ENCODE data around the gene TMEM141.
"Not testable (repeated sequence)": the region's sequence is repeated elsewhere in the genome, so short reads cannot be mapped to it uniquely, and the experiment has no call there.

The TMEM141 gene

DNA sequence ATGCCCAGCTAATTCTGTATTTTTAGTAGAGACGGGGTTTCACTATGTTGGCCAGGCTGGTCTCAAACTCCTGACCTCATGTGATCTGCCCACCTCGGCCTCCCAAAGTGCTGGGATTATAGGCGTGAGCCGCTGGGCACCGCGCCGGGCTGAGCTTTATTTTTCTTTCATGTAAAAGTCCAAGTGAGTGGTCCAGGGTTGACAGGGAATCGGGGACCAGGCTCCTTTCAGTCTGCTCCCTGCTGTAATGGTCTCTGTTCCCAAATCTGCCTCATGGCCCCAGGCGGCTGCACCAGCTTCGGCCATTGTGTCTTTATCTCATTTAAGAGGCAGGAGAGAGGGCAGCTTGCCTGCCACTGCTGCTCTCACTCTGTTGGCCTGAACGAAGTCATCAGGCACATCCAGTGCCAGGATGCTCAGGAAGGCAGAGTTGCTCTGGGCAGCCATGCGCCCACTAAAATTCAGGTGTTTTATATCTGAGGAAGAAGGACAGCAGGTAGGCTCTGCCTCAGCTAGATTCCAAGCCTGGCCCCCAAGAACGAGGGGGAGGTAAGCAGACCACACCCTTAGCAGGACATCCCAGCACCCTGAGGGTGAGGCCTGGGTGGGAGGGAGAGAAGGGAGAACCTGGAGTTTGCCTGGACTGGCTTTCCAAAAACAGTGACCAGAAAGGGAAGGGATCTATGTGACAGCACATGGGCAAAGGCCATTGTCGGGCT lies 3.3 kb downstream of the TMEM141 start:
- peaks cover 20% of the 10 kb centered on the region for H4K20me1 ChIP-seq (ENCODE audit: insufficient read depth, low read length)
- H3K27me3 ChIP-seq (ENCODE audit: insufficient read depth, low read length, poor library complexity) = peaks cover 8% of the 10 kb centered on the region
- no peak overlapping the region for H3K4me2 ChIP-seq (ENCODE audit: insufficient read depth, low read length)
- no peaks in the 10 kb centered on the region for H3K9me3 ChIP-seq (ENCODE audit: insufficient read depth, low read length, severe bottlenecking)
- peaks cover 8% of the 10 kb centered on the region; the same call in 1 of the 2 replicates for H3K36me3 ChIP-seq (ENCODE audit: insufficient read depth, low read length)
- ATAC-seq (ENCODE audit: insufficient read depth, low read depth) = no peak
- H3K4me3 ChIP-seq (ENCODE audit: low read depth in 1 of 2, low read length in 2 of 2) = no peak overlapping the region
- DNase-seq = no peak
- no peak overlapping the region for H2AFZ ChIP-seq (ENCODE audit: low read depth, low read length)
- TF ChIP-seq, protein P1, sequence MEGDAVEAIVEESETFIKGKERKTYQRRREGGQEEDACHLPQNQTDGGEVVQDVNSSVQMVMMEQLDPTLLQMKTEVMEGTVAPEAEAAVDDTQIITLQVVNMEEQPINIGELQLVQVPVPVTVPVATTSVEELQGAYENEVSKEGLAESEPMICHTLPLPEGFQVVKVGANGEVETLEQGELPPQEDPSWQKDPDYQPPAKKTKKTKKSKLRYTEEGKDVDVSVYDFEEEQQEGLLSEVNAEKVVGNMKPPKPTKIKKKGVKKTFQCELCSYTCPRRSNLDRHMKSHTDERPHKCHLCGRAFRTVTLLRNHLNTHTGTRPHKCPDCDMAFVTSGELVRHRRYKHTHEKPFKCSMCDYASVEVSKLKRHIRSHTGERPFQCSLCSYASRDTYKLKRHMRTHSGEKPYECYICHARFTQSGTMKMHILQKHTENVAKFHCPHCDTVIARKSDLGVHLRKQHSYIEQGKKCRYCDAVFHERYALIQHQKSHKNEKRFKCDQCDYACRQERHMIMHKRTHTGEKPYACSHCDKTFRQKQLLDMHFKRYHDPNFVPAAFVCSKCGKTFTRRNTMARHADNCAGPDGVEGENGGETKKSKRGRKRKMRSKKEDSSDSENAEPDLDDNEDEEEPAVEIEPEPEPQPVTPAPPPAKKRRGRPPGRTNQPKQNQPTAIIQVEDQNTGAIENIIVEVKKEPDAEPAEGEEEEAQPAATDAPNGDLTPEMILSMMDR (IDR thresholded peaks at IDR 0.05; ENCODE audit: borderline replicate concordance, extremely low read depth, low read length, poor library complexity, severe bottlenecking) = no peak
- no peak for TF ChIP-seq EZH2 (IDR thresholded peaks at IDR 0.05; ENCODE audit: borderline replicate concordance, low read depth, low read length, severe bottlenecking)
- H3K4me1 ChIP-seq (ENCODE audit: insufficient read depth, low read length) = peaks cover 33% of the 10 kb centered on the region
- no peak overlapping the region for H3K27ac ChIP-seq (ENCODE audit: low read length)
- H3K79me2 ChIP-seq (ENCODE audit: insufficient read depth, low read length) = peaks cover 4% of the 10 kb centered on the region; the same call in 1 of the 2 replicates
- H3K9ac ChIP-seq (ENCODE audit: low read depth, low read length) = no peak overlapping the region

GRCh38 chr9:136795000-136795348 lies 3.8 kb downstream of the TMEM141 start:
- ATAC-seq (ENCODE audit: insufficient read depth, low read depth) (no peak), DNase-seq (no peak)
- Histone ChIP-seq H3K9ac (ENCODE audit: low read depth, low read length) (no peak overlapping the region), H2AFZ (ENCODE audit: low read depth, low read length) (no peak overlapping the region), H3K27ac (ENCODE audit: low read length) (no peak overlapping the region), H3K27me3 (ENCODE audit: insufficient read depth, low read length, poor library complexity) (peaks cover 13% of the 10 kb centered on the region), H3K4me2 (ENCODE audit: insufficient read depth, low read length) (no peak overlapping the region), H3K4me1 (ENCODE audit: insufficient read depth, low read length) (peaks cover 37% of the 10 kb centered on the region), H3K9me3 (ENCODE audit: insufficient read depth, low read length, severe bottlenecking) (no peaks in the 10 kb centered on the region), H3K4me3 (ENCODE audit: low read depth in 1 of 2, low read length in 2 of 2) (no peak overlapping the region), H3K79me2 (ENCODE audit: insufficient read depth, low read length) (peaks cover 4% of the 10 kb centered on the region; the same call in 1 of the 2 replicates), H3K36me3 (ENCODE audit: insufficient read depth, low read length) (peaks cover 8% of the 10 kb centered on the region; the same call in 1 of the 2 replicates), H4K20me1 (ENCODE audit: insufficient read depth, low read length) (peaks cover 23% of the 10 kb centered on the region)
- TF ChIP-seq EZH2 (IDR thresholded peaks at IDR 0.05; ENCODE audit: borderline replicate concordance, low read depth, low read length, severe bottlenecking) = no peak
- TF ChIP-seq, protein P1 (IDR thresholded peaks at IDR 0.05; ENCODE audit: borderline replicate concordance, extremely low read depth, low read length, poor library complexity, severe bottlenecking) = no peak

GRCh38 chr9:136796238-136796774 lies 5.2 kb downstream of the TMEM141 start, which contains the start of gene CCDC183:
TSS of gene CCDC183 (plus strand) at chr9:136796338. CDS start at chr9:136796398, 60 bp downstream.
- TF ChIP-seq, protein P1 (IDR thresholded peaks at IDR 0.05; ENCODE audit: borderline replicate concordance, extremely low read depth, low read length, poor library complexity, severe bottlenecking) = no peak
- no peak for TF ChIP-seq EZH2 (IDR thresholded peaks at IDR 0.05; ENCODE audit: borderline replicate concordance, low read depth, low read length, severe bottlenecking)
- H3K9me3 ChIP-seq (ENCODE audit: insufficient read depth, low read length, severe bottlenecking) = no peaks in the 10 kb centered on the region
- H3K4me3 ChIP-seq (ENCODE audit: low read depth in 1 of 2, low read length in 2 of 2) = no peak within 1 kb of the TSS
- peaks cover 24% of the 10 kb centered on the region for H3K27me3 ChIP-seq (ENCODE audit: insufficient read depth, low read length, poor library complexity)
- no peak within 1 kb of the TSS for H3K9ac ChIP-seq (ENCODE audit: low read depth, low read length)
- H4K20me1 ChIP-seq (ENCODE audit: insufficient read depth, low read length) = peaks cover 28% of the 10 kb centered on the region
- no peak within 1 kb of the TSS for H3K27ac ChIP-seq (ENCODE audit: low read length)
- DNase-seq = no peak
- H3K4me2 ChIP-seq (ENCODE audit: insufficient read depth, low read length) = no peak within 1 kb of the TSS
- H3K36me3 ChIP-seq (ENCODE audit: insufficient read depth, low read length) = peaks cover 8% of the 10 kb centered on the region; the same call in 1 of the 2 replicates
- H2AFZ ChIP-seq (ENCODE audit: low read depth, low read length) = no peak within 1 kb of the TSS
- H3K4me1 ChIP-seq (ENCODE audit: insufficient read depth, low read length) = peaks cover 41% of the 10 kb centered on the region
- no peak for ATAC-seq (ENCODE audit: insufficient read depth, low read depth)
- peaks cover 4% of the 10 kb centered on the region; the same call in 1 of the 2 replicates for H3K79me2 ChIP-seq (ENCODE audit: insufficient read depth, low read length)

DNA sequence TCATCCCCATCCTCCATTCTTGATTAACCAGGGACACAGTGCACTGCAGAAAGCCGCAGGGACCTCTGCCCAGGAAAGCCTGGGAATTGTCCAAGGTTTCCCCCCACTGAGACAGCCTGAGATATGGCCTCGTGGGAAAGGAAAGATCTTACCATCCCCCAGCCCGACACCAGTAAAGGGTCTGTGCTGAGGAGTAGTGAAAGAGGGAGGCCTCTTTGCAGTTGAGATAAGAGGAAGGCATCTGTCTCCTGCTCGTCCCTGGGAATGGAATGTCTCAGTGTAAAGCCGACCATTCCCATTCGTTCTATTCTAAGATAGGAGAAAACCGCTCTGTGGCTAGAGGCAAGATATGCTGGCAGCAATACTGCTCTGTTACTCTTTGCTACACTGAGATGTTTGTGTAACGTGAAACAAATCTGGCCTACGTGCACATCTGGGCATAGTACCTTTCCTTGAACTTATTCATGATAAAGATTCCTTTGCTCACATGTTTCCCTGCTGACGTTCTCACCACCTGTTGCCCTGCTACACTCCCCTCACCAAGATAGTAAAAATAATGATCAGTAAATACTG lies 5.7 kb downstream of the TMEM141 start:
- Histone ChIP-seq H3K4me1 (ENCODE audit: insufficient read depth, low read length) (peaks cover 35% of the 10 kb centered on the region), H3K27me3 (ENCODE audit: insufficient read depth, low read length, poor library complexity) (peaks cover 26% of the 10 kb centered on the region), H4K20me1 (ENCODE audit: insufficient read depth, low read length) (peaks cover 28% of the 10 kb centered on the region)
- DNase-seq; H3K4me2 ChIP-seq (ENCODE audit: insufficient read depth, low read length); ATAC-seq (ENCODE audit: insufficient read depth, low read depth); H3K27ac ChIP-seq (ENCODE audit: low read length); H3K79me2 ChIP-seq (ENCODE audit: insufficient read depth, low read length); H3K9ac ChIP-seq (ENCODE audit: low read depth, low read length); H2AFZ ChIP-seq (ENCODE audit: low read depth, low read length); H3K36me3 ChIP-seq (ENCODE audit: insufficient read depth, low read length); H3K4me3 ChIP-seq (ENCODE audit: low read depth in 1 of 2, low read length in 2 of 2); H3K9me3 ChIP-seq (ENCODE audit: insufficient read depth, low read length, severe bottlenecking): not testable (repeated sequence)
